Adrenal gland (tissue), 19 donors: ENCODE measurements around the gene OR7E24. TPM values are rescaled to one million over a fixed set of nuclear protein-coding genes. Genes with fewer than 3 reads are reported as not detected.
"Not testable (repeated sequence)": the region's sequence is repeated elsewhere in the genome, so short reads cannot be mapped to it uniquely, and the experiment has no call there.

ENCODE experiments used
- DNase-seq, 7 donors: peaks; one replicate each; pipeline ENCODE4 v3.0.0-alpha.2; 2019 to 2020
- H3K27ac ChIP-seq, 5 donors: fragments of 200-600 bp; sonication (generic) in 4 of 5; 1 replicate in 3 of 5; 2 replicates in 2 of 5; pipeline versions ENCODE4 v1.5.1 to v1.8.0; 2016 to 2020; ENCODE audit warnings: mild to moderate bottlenecking in 1 of 5
- H3K27me3 ChIP-seq: fragments of 200-600 bp; 2 replicates; pipeline ENCODE4 v1.8.0; 2021
- H3K36me3 ChIP-seq, 2 donors: fragments of 200-600 bp; replicated peaks in 1 of 2; 1 replicate in 1 of 2; 2 replicates in 1 of 2; pipeline versions ENCODE4 v1.5.1 to v1.8.0; 2018 to 2022
- H3K4me1 ChIP-seq, 2 donors: fragments of 200-600 bp; replicated peaks in 1 of 2; 1 replicate in 1 of 2; 2 replicates in 1 of 2; pipeline versions ENCODE4 v1.5.1 to v1.8.0; 2018 to 2021
- H3K4me3 ChIP-seq, 4 donors: fragments of 200-600 bp; sonication (generic) in 3 of 4; one replicate each; pipeline ENCODE4 v1.5.1; 2016 to 2018
- H3K9me3 ChIP-seq, 3 donors: fragments of 200-600 bp; sonication (generic) in 1 of 3; replicated peaks in 1 of 3; 1 replicate in 2 of 3; 2 replicates in 1 of 3; pipeline versions ENCODE4 v1.5.1 to v1.8.0; 2016 to 2021
- CTCF ChIP-seq, 6 experiments: fragments of 450-650 bp in 4 of 6; fragments of 200-600 bp in 2 of 6; sonication (generic) in 1 of 6; IDR thresholded peaks; 1 replicate in 5 of 6; 2 replicates in 1 of 6; pipeline versions ENCODE4 v1.5.1 to v1.8.0; 2016 to 2021; ENCODE audit warnings: antibody characterized with exemption in 6 of 6, mild to moderate bottlenecking in 2 of 6, moderate library complexity in 1 of 6
- POLR2A ChIP-seq, 2 donors: fragments of 450-650 bp; IDR thresholded peaks; one replicate each; pipeline ENCODE4 v1.6.1; 2017; ENCODE audit warnings: antibody characterized with exemption in 2 of 2, mild to moderate bottlenecking in 2 of 2, moderate library complexity in 1 of 2
- WGBS, 4 donors: extraction: QIAGEN DNeasy Blood & Tissue Kit in 2 of 4; methylation state at CpG; one replicate each; pipeline versions ENCODE4 v1.1.5 to v1.1.7; 2013 to 2017; 5-methylcytosine and 5-hydroxymethylcytosine counted together
- intact Hi-C, 2 donors: fragments of 100-400 bp; cut with DNase I; formaldehyde crosslinking; loops; one replicate each; pipeline versions ENCODE4 v1.14.1 to v1.15.0; 2022 to 2023
- long read RNA-seq, 10 donors: library from polyadenylated mRNA in 3 of 10; unstranded in 2 of 10; stranded (forward) in 1 of 10; transcript quantifications; one replicate each; pipeline ENCODE4 v2.0.0 and lab custom pipeline, GENCODE V29; 2021 to 2026
- polyA plus RNA-seq, 3 donors: library from polyadenylated mRNA; stranded (reverse); fragments of 200-250 nt in 2 of 3; fragments of 350-450 nt in 1 of 3; fragmentation: Illumina TruSeq in 1 of 3; extraction: RNeasy Lipid Tissue Mini Kit (QIAGEN cat#74804) in 1 of 3; gene quantifications; one replicate each; pipeline ENCODE4 v1.2.3, GENCODE V29; 2013 to 2014
- total RNA-seq, 9 donors: library from RNA; depleted of rRNA in 4 of 9; stranded (reverse); fragments of >200 nt in 4 of 9; fragments of 120-200 nt in 1 of 9; fragmentation: NEBNext Ultra II Directional in 1 of 9; extraction: Animal tissue kit (Norgen Biotek cat#: 25700) in 1 of 9; gene quantifications; one replicate each; pipeline versions ENCODE4 v1.1.0 to v1.2.4, GENCODE V29; 2013 to 2023
- donor health status: healthy with polysubstance abuse.
- donor health status: Bipolar disorder and iron deficiency.
- donor health status: DM: yes; HTN: yes; CAD: no.
- donor health status: DM: no; HTN: no; CAD: no.
- donor health status: DM: no; HTN: no; CAD: no.
- donor health status: DM: yes; HTN: yes; CAD: no.

OR7E24 gene
- total RNA-seq (not detected), polyA plus RNA-seq (not detected)
- long read RNA-seq, donor 1: 0 reads
- long read RNA-seq, donor 2: 0 reads
- long read RNA-seq, donor 3: 0 reads
- long read RNA-seq, donor 4: 0 reads
- long read RNA-seq, donor 5: 0 reads
- long read RNA-seq, donor 6: 0 reads
- long read RNA-seq, donor 7: 0 reads
- long read RNA-seq, donor 8: 0 reads
- long read RNA-seq, donor 9: 0 reads
- long read RNA-seq, donor 10: 0 reads

- Histone ChIP-seq H3K4me3 (no peak within 1 kb of the TSS), H3K36me3 (no peaks in the 10 kb centered on the region), H3K27ac (no peak within 1 kb of the TSS), H3K27me3 (no peaks in the 10 kb centered on the region), H3K4me1 (no peaks in the 10 kb centered on the region), H3K9me3 (no peaks in the 10 kb centered on the region)
- no peak for DNase-seq
- 67 to 93% (median 71%) methylated on average over 1 of the region's 1 CpG for WGBS, 4 donors
- TF ChIP-seq CTCF (IDR thresholded peaks at IDR 0.05) (no peak), POLR2A (IDR thresholded peaks at IDR 0.05) (no peak)
- intact Hi-C loops: no loop called here
Observed at GRCh38 chr19:9250630-9251029, at the start of gene OR7E24. TSS of gene OR7E24 (plus strand) at chr19:9250930. CDS start at chr19:9251044, 114 bp downstream.

GRCh38 chr19:9205501-9206113 lies 45.1 kb upstream of the OR7E24 start:
- intact Hi-C loops: loop anchor here in 1 of 2 donors (5.0 to 10.0 kb wide), 2 partner anchors 419 to 592 kb away; partner anchors contain the start of gene ZNF561
- Histone ChIP-seq H3K27me3 (no peaks in the 10 kb centered on the region), H3K27ac (no peak overlapping the region), H3K36me3 (no peaks in the 10 kb centered on the region), H3K4me1 (no peaks in the 10 kb centered on the region), H3K4me3 (peak overlapping the region in 2 of 4 donors; percentile 19 to 53), H3K9me3 (no peaks in the 10 kb centered on the region)
- DNase-seq: peak; percentile 59 to 86 (median 75)
- 27 to 45% (median 32%) methylated on average over 9 to 13 of the region's 13 CpGs for WGBS, 4 donors
- TF ChIP-seq CTCF (IDR thresholded peaks at IDR 0.05): peak; percentile 71 to 87 (median 82)
- no peak for TF ChIP-seq POLR2A (IDR thresholded peaks at IDR 0.05)

GRCh38 chr19:9219489-9219888 lies 31.2 kb upstream of the OR7E24 start, which contains the start of gene OR7D4:
TSS of gene OR7D4 (minus strand) at chr19:9219589. CDS start at chr19:9214837, 4,752 bp downstream.
- H3K4me1 ChIP-seq: no peaks in the 10 kb centered on the region
- no peaks in the 10 kb centered on the region for H3K27me3 ChIP-seq
- no peak for DNase-seq
- no peak within 1 kb of the TSS for H3K4me3 ChIP-seq
- WGBS, 4 donors: 66 to 73% (median 71%) methylated on average over 3 of the region's 3 CpGs
- TF ChIP-seq POLR2A (IDR thresholded peaks at IDR 0.05): no peak
- H3K36me3 ChIP-seq: no peaks in the 10 kb centered on the region
- no peaks in the 10 kb centered on the region for H3K9me3 ChIP-seq
- intact Hi-C loops: no loop called here
- H3K27ac ChIP-seq: no peak within 1 kb of the TSS

GRCh38 chr19:9251236-9251635 lies 506 bp downstream of the OR7E24 start:
- Histone ChIP-seq H3K27me3 (no peaks in the 10 kb centered on the region), H3K9me3 (no peaks in the 10 kb centered on the region), H3K27ac (no peak overlapping the region), H3K4me1 (no peaks in the 10 kb centered on the region), H3K36me3 (no peaks in the 10 kb centered on the region), H3K4me3 (no peak overlapping the region)
- DNase-seq: no peak
- intact Hi-C loops: no loop called here
- TF ChIP-seq POLR2A (IDR thresholded peaks at IDR 0.05) (no peak), CTCF (IDR thresholded peaks at IDR 0.05) (no peak)
- WGBS, 4 donors: 69 to 77% (median 72%) methylated on average over 5 of the region's 5 CpGs

GRCh38 chr19:9283485-9283884 lies 32.8 kb downstream of the OR7E24 start:
- H3K9me3 ChIP-seq, H3K4me1 ChIP-seq, H3K27ac ChIP-seq, intact Hi-C loops, DNase-seq, H3K27me3 ChIP-seq, H3K4me3 ChIP-seq, H3K36me3 ChIP-seq: not testable (repeated sequence)
- 7 to 36% (median 11%) methylated on average over 6 to 31 of the region's 38 CpGs for WGBS, 4 donors
